NCI-H1105 treated with DMSO at 0.1 percent for 48 hours (cell line): ENCODE data around the gene HMGA1.

Experiments used
- DNase-seq: peaks from one replicate; lab custom pipeline; 2025; lab: John Stamatoyannopoulos, UW

Gene HMGA1

GRCh38 chr6:34292954-34293353 lies 56.3 kb downstream of the HMGA1 start:
- no peak for DNase-seq

- DNase-seq, result no peak
Observed at GRCh38 chr6:34295721-34296120, 59.0 kb downstream of the HMGA1 start.
